Measurements from ENCODE around the gene PRDM16. TPM values are rescaled to one million over a fixed set of nuclear protein-coding genes. Genes with fewer than 3 reads are reported as not detected.

The PRDM16 gene
- 15.9 TPM for total RNA-seq

DNA sequence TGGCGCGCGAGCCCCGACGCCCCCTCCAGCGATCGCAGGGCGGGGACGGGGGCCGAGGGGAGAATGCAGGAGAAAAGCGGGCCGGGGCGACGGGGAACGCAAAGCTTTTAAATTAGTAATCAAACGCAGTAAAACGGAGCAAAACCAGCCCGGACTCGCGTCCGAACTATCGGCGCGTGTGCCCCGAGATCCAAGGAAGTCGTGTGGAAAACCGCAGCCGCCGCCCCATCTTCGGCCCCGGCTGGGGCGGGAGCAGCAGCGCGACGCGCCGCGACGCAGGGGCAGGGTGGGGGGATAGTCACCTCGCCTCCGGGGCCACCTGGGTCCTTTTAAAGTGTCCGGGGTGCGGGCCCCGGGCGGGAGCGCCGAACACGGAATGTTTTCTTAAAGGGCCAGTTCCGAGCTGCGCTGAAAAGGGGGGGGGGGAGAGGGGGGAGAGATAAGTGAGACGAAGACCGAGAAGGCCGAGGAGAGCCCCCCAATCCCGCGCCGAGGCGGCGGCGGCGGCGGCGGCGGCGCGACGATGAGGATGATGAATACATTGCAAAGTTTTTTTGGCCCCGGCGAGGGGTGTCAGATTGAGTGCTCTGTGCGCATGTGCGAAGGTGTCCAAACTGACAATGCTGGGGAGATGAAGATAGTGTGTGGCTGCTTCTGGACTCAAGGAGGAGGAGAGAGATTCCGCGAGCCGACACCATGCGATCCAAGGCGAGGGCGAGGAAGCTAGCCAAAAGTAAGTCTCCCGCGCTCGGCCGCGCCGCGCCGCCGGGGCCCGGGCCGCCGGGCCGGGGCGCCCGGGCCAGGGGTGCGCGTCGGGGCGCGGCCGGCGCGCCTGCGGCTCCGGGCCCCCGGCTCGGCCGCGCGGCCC lies at the start of gene PRDM16:
Gene PRDM16, plus strand, starts transcription at position 640 of the 868 bp plus-strand sequence. Its CDS starts 57 bp downstream, at position 697.
- no peak for DNase-seq (ENCODE audit: low spot score)

DNA sequence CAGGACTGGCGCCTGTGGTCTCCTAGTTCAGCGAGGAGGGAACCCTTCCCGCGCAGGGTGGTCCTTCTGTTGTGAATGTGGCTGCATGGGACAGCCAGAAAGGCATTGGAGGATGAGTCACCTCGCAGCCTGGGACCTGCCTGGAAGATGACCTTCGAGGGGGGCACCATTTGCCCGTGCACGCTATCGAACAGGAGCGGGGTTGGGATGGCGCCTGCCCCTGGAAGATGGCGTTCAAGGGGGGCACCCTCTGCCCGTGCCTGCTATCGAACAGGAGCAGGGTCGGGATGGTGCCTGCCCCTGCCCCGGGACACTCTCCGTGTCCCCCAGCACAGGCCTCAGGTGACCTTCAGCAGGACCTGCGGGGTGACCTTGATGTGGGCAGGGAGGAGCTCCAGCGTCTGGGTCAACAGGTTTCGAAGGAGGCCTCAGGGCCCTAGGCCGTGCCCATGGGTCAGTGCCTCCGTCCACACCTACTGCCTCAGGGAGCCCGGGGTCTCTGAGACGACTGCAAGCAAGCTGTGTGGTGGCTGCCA lies 49.4 kb upstream of the PRDM16 start:
- no peak for DNase-seq (ENCODE audit: low spot score)

DNA sequence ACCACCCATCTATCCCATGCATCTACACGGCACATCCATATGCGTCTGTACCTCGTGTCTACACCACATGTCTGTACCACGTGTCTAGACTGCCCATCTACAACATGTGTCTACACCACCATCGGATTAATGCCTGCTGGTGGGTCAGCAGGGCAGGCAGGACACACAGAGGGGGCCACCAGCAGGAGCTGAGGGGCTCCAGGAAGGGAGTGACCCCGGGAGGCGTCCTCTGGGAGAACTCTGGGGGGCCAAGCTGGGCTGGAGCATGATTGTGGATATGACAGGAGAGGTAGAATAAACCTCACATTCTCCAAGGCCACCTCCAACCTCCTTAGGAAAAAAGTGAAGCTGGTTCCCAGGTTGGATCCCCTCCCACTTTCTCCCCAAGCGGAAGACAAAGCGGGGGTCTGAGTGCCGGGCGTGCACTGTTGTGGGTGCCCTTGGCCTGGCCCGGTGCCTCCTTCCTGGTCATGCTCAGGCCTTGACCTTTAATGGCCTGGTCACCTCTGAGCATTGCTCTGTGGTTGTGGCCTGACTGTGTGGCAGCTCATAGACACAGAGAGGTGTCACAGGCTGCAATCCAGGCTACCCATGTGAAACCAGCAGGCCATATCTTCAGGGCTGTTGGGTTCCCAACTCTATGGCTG lies 48.6 kb upstream of the PRDM16 start:
- DNase-seq (ENCODE audit: low spot score): no peak

DNA sequence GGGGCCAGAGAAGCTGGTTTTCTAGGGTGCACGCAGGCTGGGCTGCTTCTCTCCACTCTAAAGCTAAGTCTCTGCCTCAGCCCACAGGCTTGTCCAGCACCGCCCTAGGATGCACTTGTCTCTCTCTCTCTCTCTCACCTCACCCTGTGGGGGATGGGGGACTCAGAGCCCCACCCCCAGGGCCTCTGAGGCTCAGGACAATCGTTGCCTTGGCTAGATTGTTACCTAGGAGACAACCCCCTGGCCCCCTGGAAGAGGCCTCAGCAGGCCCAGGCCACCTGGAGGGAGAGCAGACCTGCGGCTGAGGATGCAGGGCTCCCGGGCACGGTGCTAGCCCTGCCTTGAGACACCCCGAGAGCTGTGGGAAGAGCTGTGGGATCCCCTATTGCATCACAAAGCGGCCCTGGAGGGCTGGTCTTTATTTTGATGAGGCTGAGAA lies 47.8 kb upstream of the PRDM16 start, which contains the start of gene ACTRT2:
Gene ACTRT2, plus strand, starts transcription at position 235 of the 439 bp plus-strand sequence. CDS start 220 bp downstream, outside the sequence.
- DNase-seq (ENCODE audit: low spot score): no peak

DNA sequence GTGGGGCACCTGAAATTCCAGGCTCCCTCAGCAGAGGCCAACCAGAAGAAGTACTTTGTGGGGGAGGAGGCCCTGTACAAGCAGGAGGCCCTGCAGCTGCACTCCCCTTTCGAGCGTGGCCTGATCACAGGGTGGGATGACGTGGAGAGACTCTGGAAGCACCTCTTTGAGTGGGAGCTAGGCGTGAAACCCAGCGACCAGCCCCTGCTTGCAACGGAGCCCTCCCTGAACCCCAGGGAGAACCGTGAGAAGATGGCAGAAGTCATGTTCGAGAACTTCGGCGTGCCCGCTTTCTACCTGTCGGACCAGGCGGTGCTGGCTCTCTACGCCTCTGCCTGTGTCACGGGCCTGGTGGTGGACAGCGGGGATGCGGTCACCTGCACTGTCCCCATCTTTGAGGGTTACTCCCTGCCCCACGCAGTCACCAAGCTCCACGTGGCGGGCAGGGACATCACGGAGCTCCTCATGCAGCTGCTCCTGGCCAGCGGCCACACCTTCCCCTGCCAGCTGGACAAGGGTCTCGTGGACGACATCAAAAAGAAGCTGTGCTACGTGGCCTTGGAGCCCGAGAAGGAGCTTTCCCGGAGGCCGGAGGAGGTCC lies 47.1 kb upstream of the PRDM16 start:
- DNase-seq (ENCODE audit: low spot score): no peak

DNA sequence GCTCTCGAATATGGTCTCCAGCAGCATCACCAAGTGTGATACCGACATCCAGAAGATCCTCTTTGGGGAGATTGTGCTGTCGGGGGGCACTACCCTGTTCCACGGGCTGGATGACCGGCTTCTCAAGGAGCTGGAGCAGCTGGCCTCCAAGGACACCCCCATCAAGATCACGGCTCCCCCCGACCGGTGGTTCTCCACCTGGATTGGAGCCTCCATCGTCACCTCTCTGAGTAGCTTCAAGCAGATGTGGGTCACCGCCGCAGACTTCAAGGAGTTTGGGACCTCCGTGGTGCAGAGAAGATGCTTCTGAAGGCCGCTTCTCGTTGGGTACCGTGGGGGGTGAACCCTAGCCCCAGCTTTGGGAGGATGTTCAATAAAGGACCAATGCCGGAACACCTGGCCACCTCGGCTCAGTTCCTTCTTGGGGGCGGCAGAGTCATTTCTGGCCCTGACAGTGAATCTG lies 46.5 kb upstream of the PRDM16 start:
- no peak for DNase-seq (ENCODE audit: low spot score)

DNA sequence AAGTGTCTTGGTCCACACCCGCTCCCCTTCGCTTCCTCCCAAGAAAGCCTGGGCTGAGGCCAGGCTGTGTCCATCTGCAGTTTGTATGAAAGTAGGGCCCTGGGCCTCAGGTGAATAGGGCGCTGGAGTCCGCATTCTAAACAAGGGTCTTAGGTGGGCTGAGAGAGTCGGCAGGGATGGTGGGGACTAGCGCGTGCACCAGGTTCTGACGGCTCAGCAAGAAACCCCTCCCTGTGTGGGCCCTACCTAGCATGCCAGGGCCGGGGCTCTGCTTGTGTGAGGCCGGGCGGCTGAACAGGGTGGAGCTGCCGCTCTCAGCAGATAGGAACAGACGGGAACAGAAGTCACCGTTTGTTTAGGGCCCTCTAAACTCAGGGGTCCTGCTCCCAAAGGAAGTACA lies 46.0 kb upstream of the PRDM16 start:
- no peak for DNase-seq (ENCODE audit: low spot score)

DNA sequence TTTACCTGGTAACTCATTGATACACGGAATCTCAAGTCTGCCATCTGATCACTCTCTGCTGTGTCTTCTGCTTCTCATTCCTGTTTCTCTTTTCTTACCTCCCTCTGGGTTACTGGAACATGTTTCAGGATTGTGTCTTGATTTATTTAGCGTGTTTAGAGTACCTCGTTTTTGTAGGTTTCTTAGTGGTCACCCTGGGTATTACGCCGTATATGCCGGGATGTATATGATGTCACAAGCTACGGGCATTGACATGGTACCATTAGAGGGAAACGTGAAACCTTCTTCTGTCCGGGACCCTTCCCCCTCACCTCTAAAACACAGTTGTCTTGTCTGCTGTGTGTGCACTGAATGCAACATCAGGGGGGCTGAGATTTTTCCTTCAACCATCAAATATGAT lies 45.0 kb upstream of the PRDM16 start:
- no peak for DNase-seq (ENCODE audit: low spot score)

DNA sequence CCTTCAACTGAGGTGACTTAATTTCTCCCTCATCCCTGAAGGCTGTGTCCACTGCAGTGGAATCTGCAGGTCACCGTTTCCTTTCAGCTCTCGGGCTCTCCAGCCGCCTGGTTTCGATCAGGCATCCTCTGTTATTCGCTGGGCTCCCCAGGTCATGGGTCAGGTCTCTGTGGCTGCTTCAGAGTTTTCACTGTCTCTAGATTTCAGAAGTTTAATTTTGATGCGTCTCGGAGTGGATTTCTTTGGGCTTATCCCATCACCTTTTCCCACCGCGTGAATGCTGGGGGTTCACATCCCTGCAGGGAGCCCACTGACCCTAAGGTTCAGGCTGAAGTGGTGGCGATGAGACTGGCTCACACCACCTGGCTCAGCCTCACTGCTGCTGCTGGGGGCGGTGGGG lies 44.4 kb upstream of the PRDM16 start:
- DNase-seq (ENCODE audit: low spot score): no peak

DNA sequence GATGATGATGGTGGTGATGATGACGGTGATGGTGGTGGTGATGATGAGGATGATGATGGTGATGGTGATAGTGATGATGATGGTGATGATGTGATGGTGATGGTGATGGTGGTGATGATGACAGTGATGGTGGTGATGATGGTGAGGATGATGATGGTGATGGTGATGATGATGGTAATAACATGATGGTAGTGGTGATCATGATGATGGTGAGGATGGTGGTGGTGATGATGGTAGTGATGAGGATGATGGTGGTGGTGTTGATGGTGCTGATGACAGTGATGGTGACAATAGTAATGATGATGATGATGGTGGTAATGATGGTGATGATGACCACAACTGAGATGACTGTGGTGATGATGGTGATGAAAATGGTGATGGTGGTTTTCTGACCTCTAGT lies 42.9 kb upstream of the PRDM16 start:
- DNase-seq (ENCODE audit: low spot score): no peak

DNA sequence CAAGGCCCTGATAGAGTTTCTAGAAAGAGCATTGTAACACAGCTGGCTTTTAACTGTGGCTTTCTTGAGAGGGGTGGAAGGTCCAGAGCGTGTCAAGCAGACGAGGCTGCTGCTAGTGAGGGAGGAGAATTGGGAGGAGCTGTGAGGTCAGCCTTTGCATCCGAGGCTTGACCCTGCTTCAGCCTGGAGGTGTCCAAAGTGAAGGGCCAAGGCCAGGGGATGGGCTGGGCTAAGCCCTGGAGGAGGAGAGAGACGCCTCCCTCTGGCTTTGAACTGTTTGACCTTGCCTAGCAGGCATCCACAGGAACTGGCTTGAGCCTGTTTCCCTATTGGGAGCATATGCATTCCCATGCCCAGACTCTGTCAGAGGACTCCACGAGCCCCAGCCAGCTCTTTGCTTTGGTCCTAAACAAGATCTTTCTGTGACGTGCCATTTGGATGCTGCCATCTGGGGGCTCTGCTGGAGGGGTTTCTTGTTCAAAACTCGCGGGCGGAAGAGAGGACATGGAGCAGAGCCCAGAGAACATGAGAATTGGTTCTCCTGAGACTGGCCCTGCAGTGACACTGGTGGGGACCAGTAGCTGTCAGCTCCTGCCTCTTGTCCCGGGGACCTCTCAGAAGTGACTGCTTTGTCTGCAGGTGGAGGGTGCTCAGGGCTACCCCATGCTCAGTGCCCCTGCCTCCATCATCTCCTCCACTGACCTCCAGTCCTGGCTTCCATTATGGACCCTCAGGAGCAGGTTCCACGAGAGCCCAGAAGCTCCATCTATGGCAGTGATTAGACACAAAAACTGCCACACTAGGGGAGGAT lies 42.2 kb upstream of the PRDM16 start:
- DNase-seq (ENCODE audit: low spot score): no peak

DNA sequence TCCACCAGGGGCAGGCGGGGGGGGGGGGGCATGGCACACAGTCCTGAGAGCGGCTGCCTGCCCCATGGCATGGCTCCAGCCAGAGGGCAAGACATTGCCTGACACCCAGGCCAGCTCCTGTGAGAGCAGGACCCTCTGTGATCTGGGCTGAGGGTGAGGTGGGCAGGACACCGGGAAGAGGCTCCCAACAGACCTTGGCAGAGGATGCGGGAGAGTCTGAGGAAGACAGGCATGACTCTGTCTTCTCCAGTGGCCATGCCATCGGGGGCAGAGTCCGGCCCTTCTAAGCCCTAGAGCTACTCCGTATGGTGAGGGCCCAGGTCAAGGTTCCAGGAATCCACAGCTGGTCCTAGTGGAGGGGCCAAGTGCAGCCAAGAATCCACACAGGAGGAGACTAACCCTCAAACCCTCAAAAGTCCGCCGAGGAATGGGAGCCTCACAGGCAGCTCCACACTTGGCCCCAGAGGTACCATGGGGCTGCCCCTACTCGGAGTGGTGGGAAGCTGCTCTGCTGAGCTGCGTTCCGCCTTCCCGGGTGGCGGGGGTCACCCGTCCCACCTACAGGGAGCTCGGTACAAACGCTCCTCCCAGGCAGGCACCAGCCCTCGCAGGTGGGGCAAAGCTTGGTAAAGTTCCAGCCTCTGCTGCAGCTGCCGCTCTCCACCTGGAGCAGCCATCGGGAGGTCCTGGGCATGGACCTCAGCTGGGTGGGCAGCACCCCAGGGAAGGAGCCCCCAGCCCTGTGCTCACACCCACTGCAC lies 41.2 kb upstream of the PRDM16 start:
- DNase-seq (ENCODE audit: low spot score): no peak

DNA sequence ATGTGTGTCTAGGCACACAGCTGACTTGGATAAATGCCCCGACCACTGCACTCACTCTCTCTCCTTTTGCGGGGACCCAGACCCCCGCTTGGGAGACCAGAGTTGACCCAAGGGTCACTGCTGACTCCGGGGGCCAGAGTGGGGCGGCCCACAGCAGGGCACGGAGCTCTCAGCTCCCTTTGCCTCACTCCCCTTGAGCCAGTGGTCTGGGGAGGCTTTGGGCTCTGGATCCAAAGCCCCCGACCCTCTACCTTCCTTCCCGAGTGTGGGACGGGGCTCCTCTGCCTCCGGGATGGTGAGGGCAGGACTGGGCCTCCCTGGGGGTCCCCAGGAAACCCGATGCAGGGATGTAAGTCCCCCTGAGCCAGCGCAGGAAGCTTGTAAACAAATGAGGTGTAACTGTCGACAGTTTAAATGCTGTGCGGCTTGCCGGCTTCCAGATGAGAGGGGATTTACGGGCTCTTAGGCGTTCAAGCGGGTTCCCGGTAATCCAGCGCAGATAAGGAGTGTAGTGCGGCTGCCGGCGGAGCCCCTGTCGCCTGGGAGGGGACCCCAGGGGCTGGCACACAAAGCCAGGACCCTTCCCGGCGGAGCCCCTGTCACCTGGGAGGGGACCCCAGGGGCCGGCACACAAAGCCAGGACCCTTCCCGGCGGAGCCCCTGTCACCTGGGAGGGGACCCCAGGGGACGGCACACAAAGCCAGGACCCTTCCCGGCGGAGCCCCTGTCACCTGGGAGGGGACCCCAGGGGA lies 40.3 kb upstream of the PRDM16 start:
- DNase-seq (ENCODE audit: low spot score): no peak

DNA sequence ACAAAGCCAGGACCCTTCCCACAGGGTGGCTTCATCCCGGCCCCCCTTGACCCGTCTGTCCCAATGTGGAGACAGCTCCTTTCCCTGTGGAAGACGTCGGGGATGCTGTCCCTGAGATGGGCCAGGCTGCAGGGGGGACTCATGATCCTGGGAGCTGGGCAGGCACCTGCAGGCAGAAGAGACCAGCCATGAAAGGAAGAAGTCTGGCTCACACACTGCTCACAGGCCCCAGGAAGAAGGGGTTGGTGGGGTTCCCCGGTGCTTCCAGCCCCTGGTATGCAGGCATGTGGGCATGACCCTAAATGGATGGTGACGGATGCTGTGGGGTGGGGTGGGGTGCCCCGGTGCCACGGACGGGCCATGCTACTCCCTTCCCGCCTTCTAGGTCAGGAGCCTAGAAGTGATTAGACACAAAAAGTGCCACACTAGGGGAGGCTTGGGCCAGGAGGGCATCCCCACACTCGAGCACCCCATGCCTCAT lies 39.5 kb upstream of the PRDM16 start:
- DNase-seq (ENCODE audit: low spot score): no peak

DNA sequence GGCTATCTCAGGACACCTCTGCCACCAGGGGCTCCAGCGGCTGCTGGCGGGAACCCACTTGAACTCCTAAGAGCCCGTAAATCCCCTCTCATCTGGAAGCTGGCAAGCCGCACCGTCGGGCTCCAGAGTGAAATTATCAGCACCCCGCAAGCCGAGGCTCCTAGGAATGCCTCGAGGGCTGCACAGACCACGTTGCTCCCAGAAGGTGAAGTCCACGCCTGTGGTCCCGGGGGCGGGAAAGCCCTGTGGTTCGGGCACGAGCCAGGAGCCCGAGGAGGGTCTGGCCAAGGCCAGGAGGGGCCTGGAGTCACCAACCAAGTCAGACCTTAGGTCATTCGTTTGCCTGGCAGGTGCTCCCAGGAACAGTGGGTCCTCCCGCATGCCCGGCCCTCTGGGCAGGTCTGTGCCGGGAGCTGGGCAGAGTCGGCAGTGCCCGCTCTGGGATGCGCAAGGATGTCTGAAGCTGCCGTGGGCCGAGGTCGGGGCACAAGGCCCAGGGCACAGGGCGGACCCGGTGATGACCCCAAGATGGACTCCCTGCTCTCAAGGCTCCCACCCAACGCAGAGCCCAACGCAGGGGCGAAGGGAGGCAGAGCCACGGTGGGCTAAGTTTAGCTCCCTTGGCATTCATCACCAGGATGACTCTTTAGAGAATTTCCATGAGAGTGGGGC lies 38.9 kb upstream of the PRDM16 start:
- no peak for DNase-seq (ENCODE audit: low spot score)

DNA sequence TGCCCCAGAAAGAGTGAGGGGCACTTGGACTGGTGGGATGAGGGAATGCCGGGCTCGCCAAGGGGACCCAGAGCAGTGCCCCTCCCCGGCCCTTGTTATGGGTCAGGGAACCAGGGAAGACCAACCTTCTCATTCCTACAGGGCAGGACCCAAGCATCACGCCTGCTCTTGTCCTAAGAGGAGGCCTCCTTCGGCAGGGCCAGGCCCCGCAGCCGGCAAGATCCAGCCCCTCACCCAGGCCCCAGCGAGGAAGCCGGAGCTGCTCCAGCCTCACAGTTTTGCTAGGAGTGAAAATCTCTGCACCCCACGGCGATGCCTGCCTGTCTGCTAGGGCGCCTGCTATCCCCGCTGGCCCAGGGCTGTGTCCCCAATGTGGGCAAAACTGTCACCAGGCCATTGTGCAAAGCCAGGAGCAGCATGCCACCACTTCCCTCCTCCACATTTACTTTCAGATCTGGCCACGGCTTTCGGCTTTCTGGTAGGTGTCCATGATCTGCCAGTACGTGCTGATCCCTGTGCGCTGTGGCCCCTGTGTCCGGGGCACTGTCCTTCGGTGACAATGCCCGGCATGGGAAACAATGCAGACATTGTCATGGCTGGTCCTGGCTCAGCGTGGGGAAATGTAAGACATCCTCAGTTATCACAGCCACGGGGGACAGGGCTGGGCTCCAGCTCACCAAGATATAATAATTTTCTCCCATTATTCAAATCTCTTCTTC lies 38.2 kb upstream of the PRDM16 start:
- DNase-seq (ENCODE audit: low spot score): no peak

DNA sequence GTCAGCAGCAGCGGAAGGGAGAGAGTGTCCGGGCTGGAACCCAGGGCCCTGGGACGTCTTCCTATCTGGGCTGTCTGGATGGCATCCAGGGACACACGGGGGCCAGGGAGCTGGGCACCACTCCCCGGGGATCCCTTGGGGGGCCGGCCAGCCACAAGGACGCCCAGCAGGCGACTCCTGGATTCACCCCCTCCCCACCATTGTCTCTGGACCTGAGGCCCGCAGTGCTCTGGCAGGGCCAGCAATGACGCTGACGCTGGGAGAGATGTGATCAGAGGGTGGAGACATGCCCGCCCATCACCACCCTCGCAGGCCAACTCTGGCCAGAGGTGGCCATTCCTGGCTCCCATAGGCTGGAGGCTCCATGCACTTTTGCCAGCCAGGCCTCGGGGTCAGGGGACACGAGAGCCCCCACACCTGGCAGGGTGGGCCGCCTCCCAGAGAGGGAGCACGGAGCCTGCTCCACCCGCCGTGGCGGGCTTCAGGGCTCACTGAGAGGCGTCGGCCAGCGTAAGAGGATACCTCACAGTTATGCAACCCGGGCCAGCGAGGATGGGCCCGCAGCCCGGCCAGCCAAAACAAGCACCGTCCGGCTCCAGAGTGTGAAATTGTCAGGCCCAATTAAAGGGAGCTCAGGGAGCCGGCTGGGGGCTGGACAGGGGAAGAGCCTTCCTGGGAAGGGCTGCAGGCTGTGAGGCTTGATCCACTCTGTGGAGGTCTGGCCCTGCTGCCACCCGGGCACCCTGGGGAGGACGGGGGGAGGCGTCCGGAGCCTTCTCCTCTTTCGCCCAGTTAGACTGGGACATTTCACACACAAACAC lies 37.4 kb upstream of the PRDM16 start:
- no peak for DNase-seq (ENCODE audit: low spot score)
